Measurements from ENCODE around the gene KLF15.

- TF ChIP-seq GATA2 (IDR thresholded peaks at IDR 0.05; ENCODE audit: low read depth, low read length), result no peak
- TF ChIP-seq GATA3 (IDR thresholded peaks at IDR 0.05; ENCODE audit: low read depth, low read length), result no peak
Measured at GRCh38 chr3:126294211-126294808, 62.9 kb downstream of the KLF15 start.
